GM18508 (cell line): Measurements from ENCODE around the gene ITGB2.
"Not testable (repeated sequence)": the region's sequence is repeated elsewhere in the genome, so short reads cannot be mapped to it uniquely, and the experiment has no call there.

Experiments
- ATAC-seq: cut with Tn5 transposase; IDR thresholded peaks from one replicate; pipeline ENCODE4 v1.9.1; 2021; ENCODE audit warnings: moderate number of reproducible peaks; ENCODE audit not compliant: insufficient read depth, unreplicated experiment

Gene ITGB2

GRCh38 chr21:44928500-44929241, 8.0 kb upstream of the ITGB2 start:
- ATAC-seq, result not testable (repeated sequence)

GRCh38 chr21:44927587-44928461, 7.1 kb upstream of the ITGB2 start:
- no peak for ATAC-seq

GRCh38 chr21:44927259-44927586, 6.5 kb upstream of the ITGB2 start:
- no peak for ATAC-seq

- ATAC-seq, result no peak
Measured at GRCh38 chr21:44926331-44927101, 5.8 kb upstream of the ITGB2 start.

GRCh38 chr21:44925378-44925755, 4.7 kb upstream of the ITGB2 start:
- no peak for ATAC-seq

GRCh38 chr21:44924606-44925377, 4.1 kb upstream of the ITGB2 start:
- ATAC-seq, result no peak

- no peak for ATAC-seq
Measured at GRCh38 chr21:44923480-44924084, 2.9 kb upstream of the ITGB2 start.

- ATAC-seq, result no peak
Measured at GRCh38 chr21:44921928-44922327, 1.2 kb upstream of the ITGB2 start.

- no peak for ATAC-seq
Measured at GRCh38 chr21:44919913-44920693, 596 bp downstream of the ITGB2 start.

GRCh38 chr21:44919111-44919912, 1.4 kb downstream of the ITGB2 start:
- ATAC-seq, result no peak

- ATAC-seq, result no peak
Measured at GRCh38 chr21:44918581-44919033, 2.1 kb downstream of the ITGB2 start.

GRCh38 chr21:44918107-44918470, 2.6 kb downstream of the ITGB2 start:
- ATAC-seq, result no peak

- ATAC-seq, result no peak
Measured at GRCh38 chr21:44917446-44918106, 3.1 kb downstream of the ITGB2 start.

GRCh38 chr21:44916965-44917364, 3.7 kb downstream of the ITGB2 start:
- no peak for ATAC-seq

- ATAC-seq, result no peak
Measured at GRCh38 chr21:44914176-44914874, 6.4 kb downstream of the ITGB2 start.

- no peak for ATAC-seq
Measured at GRCh38 chr21:44913425-44914175, 7.1 kb downstream of the ITGB2 start.
